Ovary (tissue), 9 donors: Measurements from ENCODE around the gene IQGAP2. TPM values are rescaled to one million over a fixed set of nuclear protein-coding genes. Genes with fewer than 3 reads are reported as not detected.

Experiments
- DNase-seq, 5 donors: peaks; one replicate each; pipeline ENCODE4 v3.0.0-alpha.2; 2019 to 2020
- H3K27ac ChIP-seq, 2 donors: fragments of 200-600 bp; one replicate each; pipeline versions ENCODE4 v1.5.1 to v1.8.0; 2019 to 2022
- H3K27me3 ChIP-seq: fragments of 200-600 bp; one replicate; pipeline ENCODE4 v1.8.0; 2022
- H3K36me3 ChIP-seq: fragments of 200-600 bp; sonication (generic); one replicate; pipeline ENCODE4 v1.5.1; 2019
- H3K4me1 ChIP-seq: one replicate; pipeline ENCODE4 v1.8.1; 2013; ENCODE audit warnings: mild to moderate bottlenecking, moderate library complexity; ENCODE audit not compliant: insufficient read depth
- H3K4me3 ChIP-seq: fragments of 200-600 bp; sonication (generic); one replicate; pipeline ENCODE4 v1.5.1; 2017
- H3K9me3 ChIP-seq, 2 donors: fragments of 200-600 bp in 1 of 2; sonication (generic) in 1 of 2; one replicate each; pipeline versions ENCODE4 v1.5.1 to v1.8.1; 2013 to 2019; ENCODE audit warnings: mild to moderate bottlenecking in 1 of 2, moderate library complexity in 1 of 2
- CTCF ChIP-seq, 3 donors: fragments of 450-650 bp in 2 of 3; fragments of 200-600 bp in 1 of 3; IDR thresholded peaks; one replicate each; pipeline versions ENCODE4 v1.5.1 to v1.8.0; 2016 to 2022; ENCODE audit warnings: antibody characterized with exemption in 3 of 3, mild to moderate bottlenecking in 1 of 3
- EP300 ChIP-seq: sonication (generic); formaldehyde crosslinking; IDR thresholded peaks from one replicate; pipeline ENCODE4 v1.6.1; 2017; ENCODE audit warnings: antibody characterized with exemption
- POLR2A ChIP-seq: fragments of 450-650 bp; IDR thresholded peaks from one replicate; pipeline ENCODE4 v1.6.1; 2017; ENCODE audit warnings: antibody characterized with exemption, mild to moderate bottlenecking, moderate library complexity
- WGBS, 3 donors: extraction: QIAGEN DNeasy Blood & Tissue Kit in 1 of 3; methylation state at CpG; one replicate each; pipeline versions ENCODE4 v1.1.5 to v1.1.7; 2013 to 2017; 5-methylcytosine and 5-hydroxymethylcytosine counted together
- intact Hi-C, 4 donors: fragments of 100-400 bp; cut with DNase I; formaldehyde crosslinking; loops; one replicate each; pipeline versions ENCODE4 v1.11.0 to v1.15.1; 2022 to 2023
- polyA plus RNA-seq, 2 donors: library from polyadenylated mRNA; stranded (reverse); fragments of 200-250 nt in 1 of 2; fragments of 350-450 nt in 1 of 2; fragmentation: Illumina TruSeq in 1 of 2; extraction: RNeasy Lipid Tissue Mini Kit (QIAGEN cat#74804) in 1 of 2; gene quantifications; one replicate each; pipeline ENCODE4 v1.2.3, GENCODE V29; 2013 to 2014
- total RNA-seq, 7 donors: library from RNA; depleted of rRNA in 2 of 7; stranded (reverse); fragments of >200 nt in 2 of 7; fragmentation: NEBNext Ultra II Directional in 3 of 7; extraction: Animal tissue kit (Norgen Biotek cat#: 25700) in 3 of 7; gene quantifications; one replicate each; pipeline versions ENCODE4 v1.1.0 to v1.2.4, GENCODE V29; 2016 to 2023
- donor health status: DM: no; HTN: no; CAD: no; lungs with moderate emphysema.
- donor health status: DM: no; HTN: no; CAD: no.
- donor health status: Bipolar disorder and iron deficiency.
- donor health status: DM: yes; HTN: yes; CAD: no.
- donor health status: DM: no; HTN: no; CAD: no.
- donor health status: DM: yes; HTN: yes; CAD: no.

The IQGAP2 gene
- total and polyA plus RNA-seq, 9 donors: 8.6 to 27.6 (median 13.9) TPM

DNA sequence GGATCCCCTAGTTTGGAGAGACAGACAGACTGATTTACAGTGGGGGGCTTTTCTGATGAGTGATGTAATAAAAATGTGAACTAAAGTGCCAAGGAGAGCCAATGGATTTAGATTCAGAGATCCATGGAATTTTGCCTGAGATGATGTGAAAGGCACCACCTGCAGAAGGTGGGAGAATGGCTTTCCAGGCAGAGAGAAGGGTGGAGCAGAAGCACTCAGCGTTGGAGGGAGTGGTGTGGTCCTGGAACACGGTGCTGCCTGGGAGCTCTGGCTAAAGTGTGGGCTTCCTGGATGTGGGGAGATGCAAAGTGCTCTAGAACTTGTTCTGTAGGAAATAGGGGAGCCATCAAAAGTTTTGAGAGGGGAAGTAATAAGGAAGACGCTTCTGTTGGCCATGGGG, 57.0 kb downstream of the IQGAP2 start:
- no peak for DNase-seq
- H3K9me3 ChIP-seq: no peaks in the 10 kb centered on the region
- no peaks in the 10 kb centered on the region for H3K4me1 ChIP-seq
- 79 to 91% (median 83%) methylated on average over 3 of the region's 3 CpGs for WGBS, 3 donors
- no peaks in the 10 kb centered on the region for H3K36me3 ChIP-seq
- intact Hi-C loops: no loop called here
- H3K27me3 ChIP-seq: no peaks in the 10 kb centered on the region
- no peak overlapping the region for H3K27ac ChIP-seq
- TF ChIP-seq EP300 (no peak), POLR2A (no peak), CTCF (IDR thresholded peaks at IDR 0.05) (no peak)
- no peak overlapping the region for H3K4me3 ChIP-seq

- Histone ChIP-seq H3K27me3 (no peaks in the 10 kb centered on the region), H3K4me1 (no peaks in the 10 kb centered on the region), H3K9me3 (no peaks in the 10 kb centered on the region), H3K36me3 (no peaks in the 10 kb centered on the region), H3K4me3 (no peak overlapping the region), H3K27ac (no peak overlapping the region)
- intact Hi-C loops: no loop called here
- DNase-seq: no peak
- WGBS, 3 donors: 79 to 83% (median 82%) methylated on average over 7 of the region's 7 CpGs
- TF ChIP-seq CTCF (IDR thresholded peaks at IDR 0.05): no peak
- TF ChIP-seq EP300: no peak
- no peak for TF ChIP-seq POLR2A
Measured at GRCh38 chr5:76462097-76462667, 59.1 kb downstream of the IQGAP2 start.

DNA sequence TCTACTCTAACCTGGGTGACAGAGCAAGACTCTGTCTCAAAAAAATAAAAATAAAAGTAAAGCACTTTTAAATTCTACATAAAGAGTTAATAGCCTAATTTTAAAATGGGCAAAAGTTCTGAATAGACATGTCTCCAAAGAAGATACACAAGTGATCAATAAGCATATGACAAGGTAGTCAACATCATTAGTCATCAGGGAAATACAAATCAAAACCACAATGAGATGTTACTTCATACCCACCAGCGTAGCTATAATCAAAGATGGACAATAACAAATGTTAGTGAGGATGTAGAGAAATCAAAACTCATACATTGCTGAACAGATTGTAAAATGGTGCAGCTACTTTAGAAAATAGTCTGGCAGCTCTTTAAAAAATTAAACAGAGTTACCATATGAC, 64.1 kb downstream of the IQGAP2 start:
- Histone ChIP-seq H3K4me1 (peaks cover 2% of the 10 kb centered on the region), H3K27me3 (no peaks in the 10 kb centered on the region), H3K36me3 (no peaks in the 10 kb centered on the region), H3K27ac (no peak overlapping the region), H3K9me3 (no peaks in the 10 kb centered on the region), H3K4me3 (no peak overlapping the region)
- WGBS, 3 donors: 93 to 100% (median 98%) methylated on average over 1 of the region's 1 CpG
- intact Hi-C loops: no loop called here
- no peak for TF ChIP-seq EP300
- no peak for TF ChIP-seq POLR2A
- TF ChIP-seq CTCF (IDR thresholded peaks at IDR 0.05): no peak
- DNase-seq: no peak

DNA sequence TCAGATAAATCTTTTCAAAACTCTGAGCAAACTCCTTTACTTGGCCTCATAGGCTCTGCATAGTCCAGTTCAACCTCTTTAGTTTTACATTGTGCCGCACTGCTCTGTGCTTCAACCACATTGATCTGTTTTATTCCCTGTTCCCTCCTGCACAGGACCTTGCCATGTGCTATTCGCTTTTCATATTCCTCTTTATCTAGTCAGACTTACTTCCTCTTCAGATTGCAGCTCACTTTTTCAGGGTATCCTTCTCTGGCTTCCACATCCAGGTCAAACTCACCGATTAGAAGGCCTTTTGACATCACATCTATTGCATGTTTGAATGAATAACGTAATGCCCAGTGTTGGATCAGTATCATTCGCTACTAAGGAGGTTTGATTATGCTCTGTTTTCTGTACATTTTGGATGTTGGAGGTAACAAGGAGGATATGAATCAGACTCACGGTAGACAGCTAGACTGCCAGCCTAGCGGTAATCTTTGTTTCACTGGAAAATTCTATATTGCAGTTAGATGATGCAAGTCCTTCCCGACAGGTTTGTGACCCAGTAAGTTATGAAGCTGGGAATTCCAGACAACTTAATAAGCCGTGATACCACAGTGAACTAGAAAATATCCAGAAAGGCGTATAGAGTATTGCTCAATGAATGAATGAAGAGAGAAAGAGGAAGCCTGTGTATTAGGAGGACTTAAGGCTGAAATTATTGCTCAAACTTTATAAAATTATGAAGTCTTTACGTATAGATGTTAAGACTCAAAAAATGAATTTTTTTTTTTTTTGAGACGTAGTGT, 65.7 kb downstream of the IQGAP2 start:
- DNase-seq: no peak
- intact Hi-C loops: no loop called here
- no peaks in the 10 kb centered on the region for H3K9me3 ChIP-seq
- H3K4me1 ChIP-seq: peaks cover 2% of the 10 kb centered on the region
- WGBS, 3 donors: 91 to 96% (median 95%) methylated on average over 12 of the region's 12 CpGs
- no peaks in the 10 kb centered on the region for H3K36me3 ChIP-seq
- TF ChIP-seq POLR2A (no peak), EP300 (no peak), CTCF (IDR thresholded peaks at IDR 0.05) (no peak)
- H3K27me3 ChIP-seq: no peaks in the 10 kb centered on the region
- H3K4me3 ChIP-seq: no peak overlapping the region
- H3K27ac ChIP-seq: no peak overlapping the region
